Stimulated activated CD8-positive, alpha-beta memory T cell treated with anti-CD3 and anti-CD28 coated beads, Interleukin-4, amount 100 ng/mL, for 24 hours (primary cell): ENCODE data around the gene GADD45G.

Experiments
- DNase-seq: peaks from one replicate; pipeline ENCODE4 v3.0.0-alpha.2; 2020; ENCODE audit warnings: low read depth

GADD45G gene

DNA sequence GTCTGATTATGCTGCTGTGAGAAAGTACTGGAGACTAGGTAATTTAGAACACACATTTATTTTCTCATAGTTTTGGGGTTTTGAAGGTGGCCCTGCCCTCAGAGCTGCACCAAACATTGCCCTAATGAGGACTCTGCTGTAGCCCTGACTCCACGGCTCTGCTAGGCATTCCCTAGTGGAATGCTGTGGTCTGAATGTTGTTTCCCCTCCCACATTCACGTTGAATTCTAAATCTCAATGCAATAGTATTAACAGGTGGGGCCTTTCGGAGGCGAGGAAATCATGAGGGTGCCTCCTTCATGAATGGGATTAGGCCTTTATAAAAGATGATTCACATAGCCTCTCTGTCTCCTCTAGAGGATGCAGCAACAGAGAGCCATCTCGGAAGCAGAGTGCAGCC, 25.7 kb downstream of the GADD45G start:
- DNase-seq, result no peak

- DNase-seq, result no peak
These were observed 26.6 kb downstream of the GADD45G start for GRCh38 chr9:89631384-89631783.

DNA sequence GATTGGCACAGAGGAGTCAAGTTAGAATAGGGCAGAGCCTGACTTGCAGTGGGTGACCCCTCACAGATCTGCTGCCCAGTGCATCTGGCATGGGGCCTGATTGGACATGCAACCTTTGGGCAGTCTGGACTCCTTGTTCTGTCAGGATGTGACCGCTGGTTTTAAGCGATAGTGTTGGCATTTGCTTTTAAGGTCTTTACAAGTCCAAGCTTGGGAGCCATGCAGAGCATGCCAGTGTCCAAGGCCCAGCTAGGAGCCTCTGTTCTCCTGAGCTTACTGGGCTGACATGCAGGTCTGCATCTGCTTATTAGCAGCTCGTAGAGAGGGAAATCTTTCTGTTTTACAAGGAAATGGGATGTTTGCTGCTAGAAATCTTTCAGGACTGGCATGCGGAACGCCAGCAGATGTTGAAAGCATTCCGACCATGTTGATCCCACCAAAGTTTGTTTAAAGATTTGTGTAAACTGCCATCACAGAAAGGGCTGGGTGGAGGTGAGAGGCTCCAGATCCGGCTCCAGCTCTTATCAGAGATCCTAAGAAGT, 27.5 kb downstream of the GADD45G start:
- DNase-seq, result no peak

DNA sequence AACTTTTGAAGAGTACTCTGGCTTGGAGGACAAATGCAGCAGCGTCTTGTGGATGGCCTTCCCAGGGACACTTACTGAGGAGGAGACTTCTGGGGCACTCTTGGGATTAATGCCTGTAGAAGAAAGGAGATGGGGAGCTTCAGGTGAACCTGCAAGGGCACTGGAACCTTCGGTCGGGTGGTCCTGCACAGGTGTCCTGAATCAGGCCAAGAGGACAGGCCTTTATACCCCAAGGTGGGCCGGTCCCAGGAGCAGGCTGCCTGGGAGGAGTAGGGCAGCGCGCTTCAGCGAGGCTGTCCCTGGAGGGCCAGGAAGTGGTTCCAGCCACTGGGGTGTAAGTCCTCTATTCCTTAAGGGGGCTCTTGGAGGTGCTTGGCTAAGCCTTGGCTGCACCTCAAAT, 27.9 kb downstream of the GADD45G start:
- no peak for DNase-seq

DNA sequence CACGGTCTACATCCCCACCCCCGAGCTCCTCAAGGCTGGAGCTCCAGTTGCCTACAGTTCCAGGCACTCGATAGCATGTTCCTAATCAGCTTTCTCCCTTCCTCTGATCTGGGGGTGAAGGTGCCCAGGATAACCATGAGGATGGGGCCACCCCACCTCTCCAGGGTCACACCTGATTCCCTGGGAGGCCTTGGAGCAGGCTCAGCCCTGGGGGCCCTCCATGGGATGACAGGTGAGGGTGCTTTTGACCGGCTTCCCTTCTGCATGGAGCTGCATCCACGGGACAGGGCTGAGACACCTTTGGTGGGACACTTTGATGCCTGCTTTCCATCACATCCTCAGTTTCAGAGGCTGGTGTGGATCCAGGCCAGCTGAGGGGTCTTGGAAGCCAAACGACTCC, 28.6 kb downstream of the GADD45G start:
- DNase-seq, result no peak

DNA sequence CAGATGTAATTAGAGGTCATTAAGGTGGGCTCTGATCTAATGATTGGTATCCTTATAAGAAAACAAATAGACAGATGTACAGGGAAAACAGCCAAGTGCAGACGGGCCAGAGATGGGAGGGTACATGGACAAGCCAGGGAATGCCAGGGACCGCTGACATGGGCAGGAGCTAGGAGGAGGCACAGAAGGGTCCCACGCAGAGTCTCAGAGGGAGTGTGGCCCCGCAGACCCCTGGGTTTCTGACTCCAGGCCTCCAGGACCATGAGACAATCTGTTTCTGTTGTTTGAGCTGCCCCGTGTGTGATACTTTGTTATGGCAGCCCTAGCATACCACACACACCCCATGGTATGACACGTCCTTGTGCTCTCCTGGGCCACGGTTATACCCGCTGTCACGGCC, 29.1 kb downstream of the GADD45G start:
- no peak for DNase-seq

- DNase-seq, result no peak
These were observed 30.4 kb downstream of the GADD45G start for GRCh38 chr9:89634995-89635742.

DNA sequence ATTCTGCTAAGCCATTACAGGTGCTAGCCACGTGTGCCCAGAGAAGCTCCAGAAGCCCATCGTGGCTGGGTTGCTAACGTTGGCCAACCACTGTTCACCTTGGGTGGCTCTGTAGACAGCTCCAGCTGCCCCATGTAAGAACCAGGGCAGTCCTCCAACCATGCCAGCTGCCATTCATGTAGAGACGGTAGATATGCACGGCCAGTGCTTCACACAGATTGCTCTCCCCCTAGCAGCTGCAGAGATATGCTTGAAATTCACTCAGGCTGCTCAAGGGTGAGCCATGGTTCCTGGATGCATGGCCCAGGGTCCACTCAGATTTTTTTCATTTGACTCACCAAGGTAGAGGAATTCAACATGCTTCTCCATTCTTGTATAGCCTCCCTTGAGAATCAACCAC, 31.0 kb downstream of the GADD45G start:
- no peak for DNase-seq

DNA sequence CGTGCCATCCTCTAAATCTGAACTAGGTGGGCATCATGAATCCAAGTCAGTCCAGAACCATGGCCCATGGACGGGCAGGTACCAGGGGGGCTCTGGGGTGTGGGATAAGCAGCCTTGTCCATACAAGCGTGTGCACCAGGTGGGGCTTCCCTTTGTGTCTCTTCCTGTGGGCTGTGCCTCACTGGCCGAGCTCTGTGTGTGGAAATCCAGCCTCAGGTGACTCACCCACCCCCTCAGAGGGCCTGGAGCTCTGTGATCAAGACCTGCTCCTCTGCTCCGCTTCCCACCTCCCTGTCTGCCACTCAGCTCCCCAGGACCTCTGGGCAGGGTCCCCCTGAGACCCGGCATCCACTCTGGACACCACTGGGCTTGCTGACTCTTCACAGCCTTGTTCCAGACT, 33.0 kb downstream of the GADD45G start:
- no peak for DNase-seq

GRCh38 chr9:89638359-89638758, 33.5 kb downstream of the GADD45G start:
- DNase-seq, result no peak

- DNase-seq, result no peak
These were observed 34.1 kb downstream of the GADD45G start for GRCh38 chr9:89638893-89639292.

- DNase-seq, result no peak
These were observed 34.6 kb downstream of the GADD45G start for GRCh38 chr9:89639367-89639795.

DNA sequence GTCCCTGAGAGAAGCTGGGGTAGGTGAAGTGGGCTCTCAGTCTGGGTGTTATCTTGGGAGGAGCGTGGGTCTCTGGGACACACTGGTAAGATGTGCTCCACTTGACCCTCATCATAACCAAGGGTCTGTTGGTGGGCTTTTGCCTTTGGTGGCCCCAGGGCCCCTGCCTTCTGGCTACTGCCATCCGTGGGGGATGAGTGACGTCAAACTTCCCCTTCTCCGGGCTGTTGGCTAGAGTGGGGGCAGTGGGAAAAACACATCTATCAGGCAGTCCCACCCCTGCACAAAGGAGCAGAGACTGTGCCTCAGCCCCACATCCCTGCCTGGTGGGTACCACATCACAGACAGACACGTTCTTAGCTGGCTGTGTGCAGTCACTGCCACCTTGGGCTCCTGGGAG, 35.1 kb downstream of the GADD45G start:
- no peak for DNase-seq

GRCh38 chr9:89640361-89640760, 35.5 kb downstream of the GADD45G start:
- no peak for DNase-seq

GRCh38 chr9:89640801-89641200, 36.0 kb downstream of the GADD45G start:
- no peak for DNase-seq

DNA sequence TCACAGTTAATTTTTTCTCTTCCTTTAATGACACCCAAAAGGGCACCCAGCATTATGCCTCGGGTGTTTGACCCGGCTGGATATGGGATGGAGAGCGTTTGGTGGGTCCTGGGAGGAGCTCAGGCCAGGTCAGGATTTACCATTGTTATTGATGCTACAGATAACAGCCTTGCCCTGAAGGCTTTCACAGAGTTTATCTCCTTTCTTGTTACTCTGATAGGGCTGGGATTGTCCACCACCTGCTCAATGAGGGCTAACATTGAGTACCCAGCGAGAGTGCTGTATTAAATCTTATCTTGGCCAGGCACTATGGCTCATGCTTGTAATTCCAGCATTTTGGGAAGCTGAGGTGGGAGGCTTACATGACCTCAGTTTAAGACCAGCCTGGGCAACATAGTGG, 37.2 kb downstream of the GADD45G start:
- DNase-seq, result no peak

DNA sequence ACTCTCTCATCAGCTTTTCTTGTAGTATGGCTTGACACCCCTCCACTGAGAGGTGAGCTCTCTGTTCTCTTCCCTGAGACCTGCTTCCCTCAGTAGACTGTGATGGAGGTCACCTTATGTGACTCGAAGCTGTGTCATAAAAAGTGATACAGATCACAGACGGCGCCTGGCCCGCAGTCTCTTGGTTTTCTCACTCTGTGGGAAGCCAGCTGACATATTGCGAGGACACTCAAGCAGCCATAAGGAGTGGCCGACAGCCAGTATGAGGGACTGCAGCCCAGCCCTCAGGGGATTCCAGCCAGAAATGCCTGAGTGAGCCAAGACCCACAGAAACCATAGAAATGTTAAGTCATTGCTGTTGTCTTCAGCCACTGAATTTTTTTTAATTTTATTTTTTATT, 38.0 kb downstream of the GADD45G start:
- DNase-seq, result no peak

- DNase-seq, result no peak
These were observed 41.6 kb downstream of the GADD45G start for GRCh38 chr9:89646189-89646939.

DNA sequence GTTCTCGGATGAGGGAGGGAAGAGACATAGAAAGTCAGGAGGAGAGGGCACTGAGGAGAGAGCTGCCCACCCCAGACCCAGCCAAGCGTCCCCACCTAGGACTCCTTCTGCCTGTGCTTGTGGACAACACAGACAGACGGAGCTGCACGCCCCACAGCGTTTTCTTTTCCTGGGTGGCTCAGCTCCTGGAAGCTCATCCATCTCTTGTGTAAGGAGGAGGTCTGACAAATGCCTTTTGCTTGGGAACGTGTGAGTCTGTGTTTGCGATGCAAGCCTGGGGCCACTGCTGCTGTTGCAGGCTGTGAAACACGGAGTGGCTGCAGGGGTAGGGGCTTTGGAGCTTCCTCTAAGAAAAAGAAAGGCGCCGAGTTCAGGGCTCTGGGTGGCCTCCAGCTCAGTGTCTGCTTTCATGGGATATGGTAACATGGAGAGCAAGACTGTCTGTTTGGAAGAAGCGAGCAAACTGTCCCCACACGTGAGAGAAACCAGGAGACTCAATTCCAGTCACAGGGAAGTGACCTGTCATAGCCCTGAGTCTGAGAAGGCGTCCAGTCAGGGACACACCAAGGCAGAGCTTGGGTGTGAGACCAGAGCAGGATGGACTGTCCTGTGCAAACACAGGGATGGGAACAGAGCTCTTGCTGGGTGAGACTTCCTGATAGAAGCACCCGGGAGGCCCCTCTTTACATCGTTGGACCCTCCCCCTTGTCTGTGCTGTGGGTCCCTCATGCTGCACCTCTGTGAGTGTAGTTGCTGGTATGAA, 42.7 kb downstream of the GADD45G start:
- no peak for DNase-seq

DNA sequence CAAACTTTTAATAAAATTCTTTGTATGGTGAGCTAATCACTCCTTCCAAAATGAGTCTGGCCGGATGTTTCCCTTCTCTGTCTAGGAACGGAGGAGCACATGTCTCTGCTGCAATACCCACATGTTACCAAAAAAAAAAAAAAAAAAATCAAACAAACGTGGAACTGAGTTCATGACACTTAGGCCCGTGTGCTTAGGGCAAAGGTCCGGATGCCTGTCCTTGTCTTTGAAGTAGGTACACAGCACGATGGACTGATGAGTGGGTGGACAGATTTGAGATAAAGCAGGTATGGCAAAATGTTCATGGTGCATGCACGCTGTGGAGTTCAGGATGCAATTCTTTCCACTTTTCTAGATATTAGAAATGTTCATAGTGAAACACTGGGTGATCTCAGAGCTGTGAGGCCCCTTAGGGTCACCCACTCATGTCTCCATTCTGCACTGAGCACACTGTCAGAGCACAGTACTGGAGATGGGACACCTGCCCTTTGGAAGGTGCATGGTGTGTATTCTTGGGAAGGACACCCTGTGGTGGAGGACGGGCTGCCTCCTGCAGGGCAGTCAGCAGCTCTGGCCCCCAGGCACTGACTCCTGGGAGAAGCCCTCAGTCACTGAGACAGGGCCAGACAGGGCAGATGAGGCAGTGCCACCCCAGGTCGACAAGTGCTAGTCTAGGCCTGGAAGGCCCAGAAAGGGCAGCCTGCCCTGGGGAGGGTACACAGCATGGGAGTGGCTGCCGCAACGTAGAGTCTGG, 43.6 kb downstream of the GADD45G start:
- no peak for DNase-seq

DNA sequence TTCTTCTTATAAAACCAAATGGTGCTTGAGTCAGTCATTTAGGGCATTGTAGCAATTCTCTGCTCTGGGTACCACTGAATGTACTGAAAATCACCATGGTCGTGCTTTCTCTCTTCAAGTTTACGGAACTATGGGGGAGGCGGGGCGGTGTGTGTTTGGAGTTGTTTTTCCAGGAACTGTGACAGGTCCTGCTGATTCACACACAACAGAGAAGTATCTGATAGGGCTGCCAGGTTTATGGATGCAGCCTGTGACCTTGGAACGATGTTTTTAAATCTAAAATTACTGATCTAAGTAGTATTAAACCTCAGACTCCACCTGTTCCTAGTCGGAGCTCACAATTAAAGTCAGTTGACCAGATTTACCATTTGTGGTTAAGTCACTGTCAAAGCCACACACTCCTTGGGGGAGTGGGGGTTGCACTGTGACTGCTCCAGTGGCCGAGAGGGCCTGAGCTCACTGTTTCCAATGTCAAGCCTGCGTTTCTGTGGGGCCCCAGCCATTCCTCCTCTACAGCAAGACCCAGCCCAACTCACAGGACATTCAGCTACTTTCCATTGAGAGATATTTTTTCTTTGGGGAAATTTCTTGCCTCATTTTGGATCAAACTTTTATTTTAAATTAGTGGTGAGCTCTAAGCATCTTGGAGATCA, 44.4 kb downstream of the GADD45G start:
- DNase-seq, result no peak
